GM12865 (cell line): ENCODE data around the gene GNA12.

Source experiments
- DNase-seq: peaks from one replicate; pipeline ENCODE4 v3.0.0; 2010; ENCODE audit warnings: low read depth
- H3K4me3 ChIP-seq: 2 replicates; pipeline ENCODE4 v1.5.1; 2011; ENCODE audit warnings: mild to moderate bottlenecking, low read depth, low read length, control low read depth
- TF ChIP-seq, protein P1 (sequence below): IDR thresholded peaks from 2 replicates; pipeline ENCODE4 v1.5.1; 2011; ENCODE audit warnings: low read length, control low read depth, low read depth, inconsistent platforms; ENCODE audit not compliant: insufficient read depth; ENCODE audit errors: missing control alignments

Gene GNA12

DNA sequence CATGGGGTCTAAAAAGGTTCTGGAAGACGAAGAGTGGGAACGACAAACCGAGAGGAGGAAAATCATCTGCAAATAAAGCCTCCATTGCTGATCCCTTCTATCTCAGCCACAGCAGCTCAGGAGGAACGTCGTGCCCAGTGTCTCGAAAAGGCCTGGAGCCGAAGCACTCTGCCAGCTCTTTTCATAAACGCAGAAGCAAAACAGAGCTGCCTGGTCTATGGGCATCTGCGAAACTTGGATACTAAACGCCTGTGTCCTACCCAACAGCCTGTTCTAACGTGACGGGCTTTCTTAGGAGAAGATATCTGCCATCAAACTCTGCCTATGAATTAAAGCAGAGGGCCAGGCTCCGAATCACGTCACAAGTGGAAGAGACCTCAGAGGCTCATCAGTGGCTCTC is 68.7 kb downstream of the GNA12 start:
- H3K4me3 ChIP-seq = no peak overlapping the region
- no peak for DNase-seq
- TF ChIP-seq, protein P1, sequence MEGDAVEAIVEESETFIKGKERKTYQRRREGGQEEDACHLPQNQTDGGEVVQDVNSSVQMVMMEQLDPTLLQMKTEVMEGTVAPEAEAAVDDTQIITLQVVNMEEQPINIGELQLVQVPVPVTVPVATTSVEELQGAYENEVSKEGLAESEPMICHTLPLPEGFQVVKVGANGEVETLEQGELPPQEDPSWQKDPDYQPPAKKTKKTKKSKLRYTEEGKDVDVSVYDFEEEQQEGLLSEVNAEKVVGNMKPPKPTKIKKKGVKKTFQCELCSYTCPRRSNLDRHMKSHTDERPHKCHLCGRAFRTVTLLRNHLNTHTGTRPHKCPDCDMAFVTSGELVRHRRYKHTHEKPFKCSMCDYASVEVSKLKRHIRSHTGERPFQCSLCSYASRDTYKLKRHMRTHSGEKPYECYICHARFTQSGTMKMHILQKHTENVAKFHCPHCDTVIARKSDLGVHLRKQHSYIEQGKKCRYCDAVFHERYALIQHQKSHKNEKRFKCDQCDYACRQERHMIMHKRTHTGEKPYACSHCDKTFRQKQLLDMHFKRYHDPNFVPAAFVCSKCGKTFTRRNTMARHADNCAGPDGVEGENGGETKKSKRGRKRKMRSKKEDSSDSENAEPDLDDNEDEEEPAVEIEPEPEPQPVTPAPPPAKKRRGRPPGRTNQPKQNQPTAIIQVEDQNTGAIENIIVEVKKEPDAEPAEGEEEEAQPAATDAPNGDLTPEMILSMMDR = no peak

DNA sequence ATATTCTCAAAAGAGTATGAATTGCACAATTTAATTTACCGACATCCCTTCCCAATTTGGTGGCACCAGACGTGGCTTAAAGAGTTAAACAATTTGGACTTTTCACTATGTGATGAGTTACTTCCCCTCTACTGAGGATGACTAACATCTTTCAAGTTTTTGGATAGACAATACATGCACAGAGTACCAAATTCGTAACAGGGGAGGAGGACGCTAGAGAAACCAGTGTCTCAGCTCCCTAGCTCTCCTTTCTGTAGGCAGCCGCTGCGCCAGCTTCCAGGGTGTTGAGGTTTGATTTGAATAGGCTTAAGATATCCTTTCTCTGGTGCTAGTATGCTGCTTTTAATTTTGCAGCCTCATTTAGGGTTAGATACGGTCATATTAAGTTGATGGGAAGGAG is 69.2 kb downstream of the GNA12 start:
- TF ChIP-seq, protein P1 = no peak
- DNase-seq = no peak
- no peak overlapping the region for H3K4me3 ChIP-seq

DNA sequence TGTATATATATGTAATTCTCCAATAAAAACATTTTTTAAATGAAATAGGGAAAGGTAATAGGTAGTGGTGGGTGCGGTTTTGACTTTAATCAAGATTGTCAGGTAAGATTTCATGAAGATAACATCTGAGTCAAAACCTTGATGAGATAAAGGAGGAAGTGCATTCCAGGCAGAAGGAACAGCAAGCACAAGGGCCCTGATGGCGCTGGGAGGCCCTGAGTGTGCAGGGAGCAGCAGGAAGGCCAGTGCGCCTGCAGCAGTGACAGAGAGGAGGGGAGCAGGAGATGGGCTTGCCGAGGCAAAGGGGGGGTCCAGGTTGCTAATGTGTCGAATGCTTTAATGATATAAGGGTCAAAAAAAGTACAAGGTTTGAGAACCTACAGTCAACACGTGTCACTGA is 69.8 kb downstream of the GNA12 start:
- no peak overlapping the region for H3K4me3 ChIP-seq
- TF ChIP-seq, protein P1 = no peak
- no peak for DNase-seq

DNA sequence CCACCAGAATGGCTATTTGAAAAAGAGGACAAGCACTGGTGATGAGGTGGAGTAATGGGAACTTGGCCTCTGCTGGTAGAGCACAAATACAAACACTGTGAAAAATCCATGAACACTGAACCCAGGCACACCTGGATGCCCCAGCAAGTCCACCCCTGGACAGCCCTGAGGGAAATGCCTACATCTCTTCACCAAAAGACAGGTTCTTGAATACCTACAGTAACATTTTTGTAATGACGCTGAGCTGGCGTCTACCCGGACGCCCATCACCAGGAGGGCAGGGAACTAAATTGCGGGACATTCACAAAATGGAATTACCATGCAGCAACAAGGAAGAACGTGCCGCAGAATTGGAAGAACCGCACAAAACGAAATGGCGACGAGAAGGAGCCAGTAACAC is 70.5 kb downstream of the GNA12 start:
- DNase-seq = no peak
- no peak overlapping the region for H3K4me3 ChIP-seq
- TF ChIP-seq, protein P1 = no peak

DNA sequence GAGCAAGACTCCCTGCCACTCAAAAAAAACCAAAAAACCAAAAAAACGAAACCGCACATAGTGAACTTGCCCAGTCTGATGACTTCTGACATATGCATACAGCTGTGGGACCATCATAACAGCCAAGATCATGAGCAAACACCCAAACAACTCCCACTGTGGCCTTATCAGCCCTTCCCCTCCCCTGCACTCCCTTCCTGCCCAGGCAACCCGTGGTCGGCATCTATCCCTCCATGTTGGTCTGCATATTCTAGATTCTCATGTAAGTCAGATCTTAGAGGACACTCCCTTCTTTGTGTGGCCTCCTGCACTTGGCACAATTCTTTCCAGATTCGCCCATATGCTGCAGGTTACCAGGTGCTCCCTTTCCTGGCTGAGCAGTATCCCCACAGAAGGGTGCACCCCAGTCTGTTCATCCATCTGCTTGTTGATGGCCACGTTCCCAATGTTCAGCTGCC is 72.8 kb downstream of the GNA12 start:
- no peak for DNase-seq
- TF ChIP-seq, protein P1 = no peak
- H3K4me3 ChIP-seq = no peak overlapping the region

DNA sequence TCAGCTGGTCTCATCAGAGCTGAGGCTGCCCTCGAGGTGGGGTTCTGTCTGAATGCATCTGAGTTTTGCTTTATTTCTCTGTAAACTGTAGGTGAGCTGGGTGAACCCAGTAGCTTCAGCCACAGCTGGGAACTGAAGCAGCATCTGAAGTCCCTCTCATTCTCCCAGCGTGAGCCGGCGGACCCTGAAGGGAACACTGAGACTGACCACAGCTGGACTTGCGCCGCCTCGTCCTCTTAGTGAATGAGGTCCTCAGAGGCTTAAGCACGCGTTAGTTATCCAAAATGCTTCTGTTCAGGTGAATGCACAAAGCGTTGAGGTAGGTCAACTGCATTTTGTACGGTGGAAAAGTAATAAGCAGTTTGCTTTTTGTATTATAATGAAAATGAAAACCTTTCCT is 79.5 kb downstream of the GNA12 start:
- H3K4me3 ChIP-seq = no peak overlapping the region
- TF ChIP-seq, protein P1 = no peak
- DNase-seq = no peak

DNA sequence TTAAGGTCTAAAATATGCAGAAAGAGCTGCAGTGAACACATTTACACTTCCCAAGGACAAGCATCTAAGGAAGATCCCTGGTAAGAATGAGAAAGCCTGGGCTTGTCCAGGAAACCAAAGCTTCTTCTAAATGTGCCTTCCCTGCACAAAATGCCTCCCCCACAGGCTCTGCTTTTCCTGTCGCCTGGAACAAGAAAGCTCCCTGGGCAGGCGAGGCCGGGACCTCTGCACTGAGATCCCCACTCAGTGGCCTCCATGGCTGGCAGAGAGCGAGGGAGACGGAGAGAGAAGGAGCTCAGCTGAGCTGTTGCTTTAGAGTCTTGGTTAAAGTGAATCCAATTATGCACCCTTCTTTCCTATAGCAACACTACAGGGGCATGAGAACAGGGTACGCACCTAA is 80.5 kb downstream of the GNA12 start:
- H3K4me3 ChIP-seq = no peak overlapping the region
- no peak for DNase-seq
- TF ChIP-seq, protein P1 = no peak
